ENCODE data around the gene IFNA2. TPM values are rescaled to one million over a fixed set of nuclear protein-coding genes. Genes with fewer than 3 reads are reported as not detected.

IFNA2 gene
- total and polyA plus RNA-seq, 2 experiments from 2014 or later: not detected

DNA sequence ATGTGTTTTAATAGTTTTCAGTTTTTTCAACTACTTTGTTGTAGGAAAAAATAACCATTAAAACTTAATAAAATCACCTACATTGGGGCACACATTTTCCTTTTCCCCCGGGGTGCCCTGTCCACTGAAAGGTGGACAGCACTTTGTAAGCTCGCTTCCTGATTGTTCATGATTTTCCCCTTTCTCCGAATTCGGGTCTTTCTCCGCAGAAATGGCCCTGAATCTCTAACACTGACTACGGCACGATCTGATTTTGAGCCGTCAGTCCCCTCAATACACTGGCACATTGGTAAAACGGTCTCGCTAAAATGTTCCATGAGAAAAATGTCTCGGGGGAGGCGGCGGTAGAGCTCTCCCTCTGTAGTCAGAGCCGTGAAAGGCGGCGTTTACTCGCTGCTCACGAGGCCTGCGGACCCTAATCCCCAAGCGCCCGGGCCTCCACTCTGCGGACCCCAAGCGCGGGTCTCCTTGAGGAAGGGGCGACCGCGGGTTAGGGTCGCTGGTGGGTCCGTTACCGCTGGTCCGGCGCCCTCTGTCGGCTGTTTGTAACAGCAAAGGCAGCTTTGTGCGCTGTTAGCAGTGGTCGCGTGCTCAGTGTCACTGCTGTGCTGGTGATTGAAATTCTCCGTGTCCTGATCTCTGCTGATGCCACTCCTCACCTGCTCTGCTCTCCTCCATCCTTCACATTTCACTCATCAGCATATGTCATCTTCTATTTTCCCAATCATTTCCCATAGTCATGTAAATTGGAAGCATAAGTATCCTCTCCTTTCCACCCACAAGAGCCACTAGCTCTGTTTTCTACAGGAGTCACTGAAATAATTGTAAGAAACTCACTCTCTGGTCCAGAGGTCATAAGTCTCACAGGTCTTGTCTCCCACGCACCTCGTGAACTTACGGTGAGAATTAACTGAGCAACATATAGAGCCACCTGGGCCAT lies 10.8 kb upstream of the IFNA2 start:
- DNase-seq (ENCODE audit: low spot score): peak; percentile 69
- Histone ChIP-seq H3K9me3 (ENCODE audit: low read depth) (no peaks in the 10 kb centered on the region), H3K4me2 (peak overlapping the region; percentile 91), H2AFZ (peak overlapping the region; percentile 79), H3K79me2 (no peaks in the 10 kb centered on the region), H3K36me3 (replicated peaks; ENCODE audit: insufficient read depth, low read depth) (no peaks in the 10 kb centered on the region), H3K9me2 (replicated peaks; ENCODE audit: insufficient read depth) (no peaks in the 10 kb centered on the region), H4K20me1 (ENCODE audit: insufficient read depth, poor library complexity, severe bottlenecking) (no peaks in the 10 kb centered on the region), H3K4me1 (ENCODE audit: insufficient read depth) (no peaks in the 10 kb centered on the region), H3K27ac (no peak overlapping the region), H3K4me3 (peak overlapping the region; percentile 55), H3K27me3 (peaks cover 33% of the 10 kb centered on the region)
- TF ChIP-seq CTCF (IDR thresholded peaks at IDR 0.05; ENCODE audit: poor library complexity) (peak; percentile 96), EZH2phosphoT487 (IDR thresholded peaks at IDR 0.05; ENCODE audit: low read depth, severe bottlenecking, unreplicated experiment) (no peak), EZH2 (IDR thresholded peaks at IDR 0.05; ENCODE audit: borderline replicate concordance) (no peak)
- 9% methylated on average over 40 of the region's 40 CpGs for WGBS (ENCODE audit: low lambda C conversion rate, missing lambda C conversion rate)

- TF ChIP-seq CTCF (IDR thresholded peaks at IDR 0.05; ENCODE audit: poor library complexity) (peak; percentile 14), EZH2 (IDR thresholded peaks at IDR 0.05; ENCODE audit: borderline replicate concordance) (no peak), EZH2phosphoT487 (IDR thresholded peaks at IDR 0.05; ENCODE audit: low read depth, severe bottlenecking, unreplicated experiment) (no peak)
- H3K9me3 ChIP-seq (ENCODE audit: low read depth): no peaks in the 10 kb centered on the region
- no peaks in the 10 kb centered on the region for H4K20me1 ChIP-seq (ENCODE audit: insufficient read depth, poor library complexity, severe bottlenecking)
- no peaks in the 10 kb centered on the region for H3K36me3 ChIP-seq (replicated peaks; ENCODE audit: insufficient read depth, low read depth)
- H3K4me2 ChIP-seq: no peak overlapping the region
- H3K27me3 ChIP-seq: peaks cover 33% of the 10 kb centered on the region
- H3K4me3 ChIP-seq: no peak overlapping the region
- no peak overlapping the region for H3K27ac ChIP-seq
- WGBS (ENCODE audit: low lambda C conversion rate, missing lambda C conversion rate): 85% methylated on average over 6 of the region's 6 CpGs
- H2AFZ ChIP-seq: no peak overlapping the region
- no peaks in the 10 kb centered on the region for H3K9me2 ChIP-seq (replicated peaks; ENCODE audit: insufficient read depth)
- peak; percentile 19 for DNase-seq (ENCODE audit: low spot score)
- no peaks in the 10 kb centered on the region for H3K4me1 ChIP-seq (ENCODE audit: insufficient read depth)
- H3K79me2 ChIP-seq: no peaks in the 10 kb centered on the region
Observed at GRCh38 chr9:21392270-21392669, 7.1 kb upstream of the IFNA2 start.

DNA sequence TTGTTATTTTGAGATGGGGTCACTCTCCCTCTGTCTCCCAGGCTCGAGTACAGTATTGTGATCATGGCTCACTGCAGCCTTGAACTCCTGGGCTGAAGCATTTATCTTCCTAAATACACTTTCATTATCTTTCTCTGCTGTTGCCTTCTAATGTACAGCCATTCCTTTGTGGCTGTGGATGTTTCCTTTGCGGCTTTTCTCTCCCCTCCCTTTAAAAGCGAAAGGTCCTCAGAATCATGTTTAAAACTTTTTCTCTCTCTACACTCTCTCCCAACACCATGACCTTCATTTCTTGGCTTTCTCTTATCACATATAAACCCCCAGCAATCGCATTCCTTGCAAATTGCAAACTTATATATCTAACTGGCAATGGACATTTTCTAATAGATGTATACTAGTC lies 1.6 kb downstream of the IFNA2 start:
- Histone ChIP-seq H3K4me3 (no peak overlapping the region), H4K20me1 (ENCODE audit: insufficient read depth, poor library complexity, severe bottlenecking) (no peaks in the 10 kb centered on the region), H3K4me2 (no peak overlapping the region), H3K36me3 (replicated peaks; ENCODE audit: insufficient read depth, low read depth) (no peaks in the 10 kb centered on the region), H3K79me2 (no peaks in the 10 kb centered on the region), H3K4me1 (ENCODE audit: insufficient read depth) (no peaks in the 10 kb centered on the region), H3K9me2 (replicated peaks; ENCODE audit: insufficient read depth) (no peaks in the 10 kb centered on the region), H3K9me3 (ENCODE audit: low read depth) (no peaks in the 10 kb centered on the region), H3K27me3 (peaks cover 3% of the 10 kb centered on the region), H3K27ac (no peak overlapping the region), H2AFZ (no peak overlapping the region)
- DNase-seq (ENCODE audit: low spot score): no peak
- TF ChIP-seq CTCF (IDR thresholded peaks at IDR 0.05; ENCODE audit: poor library complexity): no peak
- no peak for TF ChIP-seq EZH2phosphoT487 (IDR thresholded peaks at IDR 0.05; ENCODE audit: low read depth, severe bottlenecking, unreplicated experiment)
- no peak for TF ChIP-seq EZH2 (IDR thresholded peaks at IDR 0.05; ENCODE audit: borderline replicate concordance)
- 76% methylated on average over 4 of the region's 4 CpGs for WGBS (ENCODE audit: low lambda C conversion rate, missing lambda C conversion rate)
